GM12878 (cell line): ENCODE data around the gene ADAMTS6. TPM values are rescaled to one million over a fixed set of nuclear protein-coding genes. Genes with fewer than 3 reads are reported as not detected.

Experiments
- ATAC-seq: fragments of 200-7000 bp; cut with Tn5 transposase; 3 replicates; pipeline ENCODE4 v1.9.1; 2020; ENCODE audit warnings: mild to moderate bottlenecking, moderate library complexity
- BruUV-seq: library from RNA; stranded (reverse); fragments of 400-500 nt; replicated peaks from 2 replicates; lab custom pipeline; 2021; lab: Mats Ljungman, UMichigan
- CTCF ChIA-PET: fragments of 300-600 bp; sonication (Branson Sonifier 250); formaldehyde crosslinking; extraction: SDS; loops from one replicate; lab custom pipeline; 2021; ENCODE audit warnings: inconsistent platforms; lab: Yijun Ruan, JAX
- POLR2A ChIA-PET: fragments of 350-600 bp; formaldehyde crosslinking; extraction: SDS; loops from one replicate; lab custom pipeline; 2021; ENCODE audit warnings: inconsistent platforms; lab: Charles Lee
- RAD21 ChIA-PET: fragments of 300-600 bp; sonication (Branson Sonifier 250); formaldehyde crosslinking; loops from one replicate; lab custom pipeline; 2023; ENCODE audit warnings: antibody characterized with exemption; ENCODE audit not compliant: unreplicated experiment; lab: Charles Lee
- SMC1A ChIA-PET: fragments of 300-600 bp; sonication (Branson Sonifier 250); formaldehyde crosslinking; loops from one replicate; lab custom pipeline; 2023; ENCODE audit not compliant: unreplicated experiment, uncharacterized antibody; lab: Charles Lee
- DNase-seq: peaks from one replicate; pipeline ENCODE4 v3.0.0-alpha.2; 2011; ENCODE audit warnings: low read depth, low spot score
- FAIRE-seq: peaks from 3 replicates; lab custom pipeline; 2011; peaks lifted over from hg19 to GRCh38; lab: Jason Lieb, UNC
- H2AFZ ChIP-seq: 2 replicates; pipeline ENCODE4 v1.6.0; 2011; ENCODE audit warnings: low read depth, low read length, control low read depth; ENCODE audit not compliant: control insufficient read depth
- H3K27ac ChIP-seq: 2 replicates; pipeline ENCODE4 v1.5.1; 2011; ENCODE audit warnings: control low read depth; ENCODE audit not compliant: control insufficient read depth, insufficient read depth
- H3K27me3 ChIP-seq, 2 experiments: replicated peaks in 1 of 2; 2 replicates each; pipeline versions ENCODE4 v1.6.0 to v1.6.1; 2011; ENCODE audit warnings: low read length in 1 of 2; ENCODE audit not compliant: control insufficient read depth in 2 of 2, insufficient read depth in 2 of 2
- H3K36me3 ChIP-seq, 2 experiments: 2 replicates each; pipeline ENCODE4 v1.5.1; 2011; ENCODE audit warnings: low read length in 1 of 2; ENCODE audit not compliant: control insufficient read depth in 2 of 2, insufficient read depth in 2 of 2
- H3K4me1 ChIP-seq: 2 replicates; pipeline ENCODE4 v1.6.1; 2011; ENCODE audit warnings: mild to moderate bottlenecking, low read length, moderate library complexity, mixed read lengths; ENCODE audit not compliant: control insufficient read depth, insufficient read depth
- H3K4me2 ChIP-seq: 2 replicates; pipeline ENCODE4 v1.6.0; 2011; ENCODE audit warnings: control low read depth; ENCODE audit not compliant: control insufficient read depth, insufficient read depth
- H3K4me3 ChIP-seq: fragments of 200-600 bp; sonication (generic); 2 replicates; pipeline ENCODE4 v1.5.1; 2016
- H3K79me2 ChIP-seq: 2 replicates; pipeline ENCODE4 v1.6.0; 2011; ENCODE audit warnings: low read length; ENCODE audit not compliant: control insufficient read depth, insufficient read depth
- H3K9ac ChIP-seq: 2 replicates; pipeline ENCODE4 v1.8.0; 2011; ENCODE audit warnings: low read length, control low read depth, mixed read lengths; ENCODE audit not compliant: control insufficient read depth, insufficient read depth
- H3K9me3 ChIP-seq: replicated peaks from 3 replicates; pipeline ENCODE4 v1.5.1; 2011; ENCODE audit warnings: mild to moderate bottlenecking, low read length; ENCODE audit not compliant: control insufficient read depth, insufficient read depth
- H4K20me1 ChIP-seq: 2 replicates; pipeline ENCODE4 v1.6.0; 2011; ENCODE audit not compliant: control insufficient read depth, insufficient read depth
- ATF3 ChIP-seq: IDR thresholded peaks from 2 replicates; pipeline ENCODE4 v1.6.1; 2011; ENCODE audit warnings: low read depth, mild to moderate bottlenecking, low read length, moderate library complexity, borderline replicate concordance; ENCODE audit errors: extremely low read depth
- BRCA1 ChIP-seq: IDR thresholded peaks from 2 replicates; pipeline ENCODE4 v1.6.1; 2011; ENCODE audit warnings: low read depth, low read length, improper control_type of control experiment
- CHD2 ChIP-seq: IDR thresholded peaks from 2 replicates; pipeline ENCODE4 v1.6.1; 2011; ENCODE audit warnings: low read depth, low read length, improper control_type of control experiment, borderline replicate concordance
- ESRRA ChIP-seq: IDR thresholded peaks from 2 replicates; pipeline ENCODE4 v1.6.1; 2012; ENCODE audit warnings: mild to moderate bottlenecking, low read length, improper control_type of control experiment
- HSF1 ChIP-seq: fragments of 150-350 bp; IDR thresholded peaks from 2 replicates; pipeline ENCODE4 v1.6.1; 2014; ENCODE audit warnings: mild to moderate bottlenecking, low read depth, low read length
- KLF5 ChIP-seq: fragments of 450-650 bp; IDR thresholded peaks from 2 replicates; pipeline ENCODE4 v1.6.1; 2014; ENCODE audit warnings: mild to moderate bottlenecking; ENCODE audit not compliant: partially characterized antibody
- MAX ChIP-seq: IDR thresholded peaks from 2 replicates; pipeline ENCODE4 v1.6.1; 2012; ENCODE audit warnings: low read depth, low read length, improper control_type of control experiment
- PRDM15 ChIP-seq: fragments of 450-650 bp; formaldehyde crosslinking; IDR thresholded peaks from 2 replicates; pipeline ENCODE4 v1.4.0; 2020; ENCODE audit warnings: mild to moderate bottlenecking, moderate library complexity
- RFX5 ChIP-seq: IDR thresholded peaks from 2 replicates; pipeline ENCODE4 v1.6.1; 2011; ENCODE audit warnings: low read depth, low read length, improper control_type of control experiment
- STAT3 ChIP-seq: IDR thresholded peaks from 2 replicates; pipeline ENCODE4 v1.6.1; 2011; ENCODE audit warnings: low read depth, low read length, improper control_type of control experiment
- TCF3 ChIP-seq: IDR thresholded peaks from 2 replicates; pipeline ENCODE4 v1.6.1; 2012; ENCODE audit warnings: low read depth, mild to moderate bottlenecking, low read length, borderline replicate concordance; ENCODE audit not compliant: insufficient read depth
- WGBS: methylation state at CpG from one replicate; pipeline ENCODE4 v1.1.6; 2016; ENCODE audit warnings: low lambda C conversion rate; ENCODE audit not compliant: insufficient replicate concordance, insufficient coverage; ENCODE audit errors: missing lambda C conversion rate; 5-methylcytosine and 5-hydroxymethylcytosine counted together
- in situ Hi-C: fragments of 300-500 bp; cut with MboI; formaldehyde crosslinking; loops from 9 replicates; pipeline ENCODE4 v1.14.3; 2018; ENCODE audit warnings: mixed read lengths
- intact Hi-C: fragments of 100-400 bp; cut with micrococcal nuclease; formaldehyde crosslinking; loops from one replicate; pipeline ENCODE4 v1.14.2; 2022; ENCODE audit not compliant: unreplicated experiment
- polyA plus RNA-seq, 11 experiments: library from polyadenylated mRNA; depleted of rRNA in 4 of 11; unstranded in 6 of 11; stranded (reverse) in 5 of 11; fragments of >200 nt; fragmentation: Nextera tagmentation in 4 of 11; fragmentation: Illumina TruSeq in 1 of 11; extraction: Ambion mirVana in 4 of 11; extraction: Trizol in 1 of 11; gene quantifications; 1 replicate in 1 of 11; 2 replicates in 10 of 11; pipeline versions ENCODE4 v1.2.1 to v1.2.3, GENCODE V29; 2011 to 2016; ENCODE audit warnings: inconsistent platforms in 2 of 11, missing spikeins in 2 of 11, low read depth in 1 of 11
- total RNA-seq, 4 experiments: library from RNA; depleted of rRNA in 3 of 4; stranded (reverse); fragments of >200 nt in 3 of 4; fragmentation: Illumina TruSeq in 1 of 4; extraction: Trizol in 1 of 4; gene quantifications; 2 replicates each; pipeline versions ENCODE4 v1.2.1 to v1.2.3, GENCODE V29; 2013 to 2021

ADAMTS6 gene
- total and polyA plus RNA-seq, 10 of the 15 experiments (the other 5 are each of a cell fraction or from before 2014, with no cell fraction given) = 1.1 to 12.3 (median 6.5) TPM

- no peak overlapping the region for H3K27ac ChIP-seq
- ChIA-PET SMC1A (interaction anchor here (0.6 kb wide), 1 partner anchor 31 kb away, joined by 4 read pairs; no protein-coding TSS in a partner anchor), RAD21 (no interaction called here), CTCF (no interaction called here), POLR2A (no interaction called here)
- no peak for TF ChIP-seq PRDM15 (CRISPR knock-in tag)
- TF ChIP-seq ATF3 = no peak
- no peak for TF ChIP-seq BRCA1
- no peak for TF ChIP-seq TCF3
- no peak for TF ChIP-seq ESRRA
- TF ChIP-seq STAT3 = no peak
- TF ChIP-seq RFX5 = no peak
- TF ChIP-seq HSF1 = no peak
- TF ChIP-seq KLF5 = no peak
- no peak for TF ChIP-seq MAX
- TF ChIP-seq CHD2 = no peak
- DNase-seq (no peak), ATAC-seq (no peak), FAIRE-seq (no peak)
- H4K20me1 ChIP-seq = no peaks in the 10 kb centered on the region
- no TSS peak for BruUV-seq
- no peaks in the 10 kb centered on the region for H3K36me3 ChIP-seq
- in situ Hi-C loops = no loop called here
- no peaks in the 10 kb centered on the region for H3K27me3 ChIP-seq
- 67% methylated on average over 1 of the region's 1 CpG for WGBS
- H3K9ac ChIP-seq = no peak overlapping the region
- no peak overlapping the region for H2AFZ ChIP-seq
- no peak overlapping the region for H3K4me3 ChIP-seq
- no peaks in the 10 kb centered on the region for H3K4me1 ChIP-seq
- no peak overlapping the region for H3K4me2 ChIP-seq
- no peaks in the 10 kb centered on the region for H3K9me3 ChIP-seq
- no peaks in the 10 kb centered on the region for H3K79me2 ChIP-seq
- intact Hi-C loops = no loop called here
Observed at GRCh38 chr5:65356274-65356673, 125.4 kb downstream of the ADAMTS6 start.
